Esophagus squamous epithelium (tissue), 5 donors: ENCODE measurements around the gene GNAL. TPM values are rescaled to one million over a fixed set of nuclear protein-coding genes. Genes with fewer than 3 reads are reported as not detected.

ENCODE experiments used
- DNase-seq: peaks from one replicate; lab custom pipeline; 2025; lab: John Stamatoyannopoulos, UW
- H3K27ac ChIP-seq, 4 donors: fragments of 200-600 bp; sonication (generic); one replicate each; pipeline ENCODE4 v1.5.1; 2016 to 2019; ENCODE audit warnings: mild to moderate bottlenecking in 1 of 4
- H3K27me3 ChIP-seq, 4 donors: fragments of 200-600 bp; sonication (generic); 1 replicate in 3 of 4; 2 replicates in 1 of 4; pipeline versions ENCODE4 v1.5.1 to v1.6.0; 2017 to 2021; ENCODE audit warnings: antibody characterized with exemption in 1 of 4
- H3K36me3 ChIP-seq, 3 donors: fragments of 200-600 bp; sonication (generic); one replicate each; pipeline ENCODE4 v1.5.1; 2016 to 2019
- H3K4me1 ChIP-seq, 3 donors: fragments of 200-600 bp; sonication (generic); one replicate each; pipeline ENCODE4 v1.5.1; 2017 to 2019
- H3K4me3 ChIP-seq, 4 donors: fragments of 200-600 bp; sonication (generic); 1 replicate in 3 of 4; 2 replicates in 1 of 4; pipeline ENCODE4 v1.5.1; 2016 to 2019; ENCODE audit warnings: mild to moderate bottlenecking in 2 of 4, moderate library complexity in 1 of 4
- H3K9me3 ChIP-seq, 3 donors: fragments of 200-600 bp; sonication (generic); one replicate each; pipeline ENCODE4 v1.5.1; 2016 to 2019
- POLR2A ChIP-seq, 4 donors: fragments of 450-650 bp; IDR thresholded peaks; one replicate each; pipeline ENCODE4 v1.6.1; 2017; ENCODE audit warnings: antibody characterized with exemption in 4 of 4, mild to moderate bottlenecking in 4 of 4, moderate library complexity in 3 of 4
- WGBS, 2 donors: methylation state at CpG; one replicate each; pipeline ENCODE4 v1.1.5; 2018; 5-methylcytosine and 5-hydroxymethylcytosine counted together
- intact Hi-C: fragments of 100-400 bp; cut with DNase I; formaldehyde crosslinking; loops from one replicate; pipeline ENCODE4 v1.15.0; 2022
- total RNA-seq, 4 donors: library from RNA; depleted of rRNA; stranded (reverse); fragments of >200 nt; gene quantifications; one replicate each; pipeline ENCODE4 v1.1.0, GENCODE V29; 2016
- TF ChIP-seq, protein P1 (sequence below), 6 experiments: fragments of 450-650 bp in 4 of 6; fragments of 200-600 bp in 2 of 6; sonication (generic) in 2 of 6; IDR thresholded peaks; one replicate each; pipeline ENCODE4 v1.5.1; 2016 to 2019; ENCODE audit warnings: antibody characterized with exemption in 6 of 6, mild to moderate bottlenecking in 4 of 6, moderate library complexity in 4 of 6
- donor health status: DM: yes; HTN: yes; CAD: no.

GNAL gene
- total RNA-seq, 4 donors from 2014 or later: 2.4 to 23.4 (median 7.0) TPM

GRCh38 chr18:11857177-11857887 is 168.3 kb downstream of the GNAL start:
- Histone ChIP-seq H3K4me1 (peaks cover 14 to 71% (median 31%) of the 10 kb centered on the region in 3 donors), H3K9me3 (no peaks in the 10 kb centered on the region), H3K27me3 (no peaks in the 10 kb centered on the region), H3K27ac (peak overlapping the region; percentile 46 to 88 (median 84)), H3K36me3 (peaks cover 0 to 15% (median 0%) of the 10 kb centered on the region in 3 donors), H3K4me3 (no peak overlapping the region)
- WGBS, 2 donors: 12 to 27% methylated on average over 11 of the region's 11 CpGs
- TF ChIP-seq POLR2A (IDR thresholded peaks at IDR 0.05): no peak
- TF ChIP-seq, protein P1, sequence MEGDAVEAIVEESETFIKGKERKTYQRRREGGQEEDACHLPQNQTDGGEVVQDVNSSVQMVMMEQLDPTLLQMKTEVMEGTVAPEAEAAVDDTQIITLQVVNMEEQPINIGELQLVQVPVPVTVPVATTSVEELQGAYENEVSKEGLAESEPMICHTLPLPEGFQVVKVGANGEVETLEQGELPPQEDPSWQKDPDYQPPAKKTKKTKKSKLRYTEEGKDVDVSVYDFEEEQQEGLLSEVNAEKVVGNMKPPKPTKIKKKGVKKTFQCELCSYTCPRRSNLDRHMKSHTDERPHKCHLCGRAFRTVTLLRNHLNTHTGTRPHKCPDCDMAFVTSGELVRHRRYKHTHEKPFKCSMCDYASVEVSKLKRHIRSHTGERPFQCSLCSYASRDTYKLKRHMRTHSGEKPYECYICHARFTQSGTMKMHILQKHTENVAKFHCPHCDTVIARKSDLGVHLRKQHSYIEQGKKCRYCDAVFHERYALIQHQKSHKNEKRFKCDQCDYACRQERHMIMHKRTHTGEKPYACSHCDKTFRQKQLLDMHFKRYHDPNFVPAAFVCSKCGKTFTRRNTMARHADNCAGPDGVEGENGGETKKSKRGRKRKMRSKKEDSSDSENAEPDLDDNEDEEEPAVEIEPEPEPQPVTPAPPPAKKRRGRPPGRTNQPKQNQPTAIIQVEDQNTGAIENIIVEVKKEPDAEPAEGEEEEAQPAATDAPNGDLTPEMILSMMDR (IDR thresholded peaks at IDR 0.05): no peak
- DNase-seq: no peak
- intact Hi-C loops: loop anchor here (10.0 kb wide), 1 partner anchor 177 kb away; no protein-coding TSS in a partner anchor

DNA sequence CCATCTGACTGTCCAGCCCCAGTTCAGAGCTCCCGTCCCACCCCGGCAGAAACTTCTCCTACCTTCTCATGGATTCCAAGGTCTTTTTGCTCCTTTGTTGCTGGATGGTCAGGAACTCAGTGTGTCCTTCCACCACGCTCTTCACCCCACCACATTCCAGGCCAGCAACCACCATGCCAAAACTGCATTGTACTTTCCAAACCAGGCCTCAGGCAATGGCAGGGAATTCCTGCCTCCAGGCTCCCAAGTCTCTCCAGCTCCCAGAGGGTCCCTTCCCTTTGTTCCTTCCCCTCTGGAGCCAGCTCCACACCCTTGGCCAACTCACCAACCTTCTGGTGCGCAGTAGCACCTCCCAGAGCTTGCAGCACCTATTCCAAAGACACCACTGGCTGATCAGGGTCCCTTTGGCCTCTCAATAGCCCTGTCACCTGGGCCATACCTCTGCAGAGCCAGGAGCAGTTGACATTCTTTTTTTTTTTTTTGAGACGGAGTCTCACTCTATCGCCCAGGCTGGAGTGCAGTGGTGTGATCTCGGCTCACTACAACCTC is 170.3 kb downstream of the GNAL start:
- TF ChIP-seq POLR2A (IDR thresholded peaks at IDR 0.05): no peak
- TF ChIP-seq, protein P1 (IDR thresholded peaks at IDR 0.05): no peak
- WGBS, 2 donors: 81 to 83% methylated on average over 7 of the region's 7 CpGs
- DNase-seq: no peak
- Histone ChIP-seq H3K4me3 (no peak overlapping the region), H3K27ac (peak overlapping the region in 3 of 4 donors; percentile 29 to 67 (median 35)), H3K27me3 (no peaks in the 10 kb centered on the region), H3K4me1 (peaks cover 14 to 51% (median 16%) of the 10 kb centered on the region in 3 donors), H3K9me3 (no peaks in the 10 kb centered on the region), H3K36me3 (peaks cover 0 to 6% (median 0%) of the 10 kb centered on the region in 3 donors)
- intact Hi-C loops: loop anchor here (10.0 kb wide), 1 partner anchor 175 kb away; no protein-coding TSS in a partner anchor

- no peaks in the 10 kb centered on the region for H3K27me3 ChIP-seq
- no peak overlapping the region for H3K4me3 ChIP-seq
- TF ChIP-seq POLR2A (IDR thresholded peaks at IDR 0.05): peak in 1 of 4 donors; percentile 9
- TF ChIP-seq, protein P1 (IDR thresholded peaks at IDR 0.05): peak in 3 of 6 experiments; percentile 15 to 58 (median 44)
- peaks cover 0 to under 1% (median 0%) of the 10 kb centered on the region in 3 donors for H3K36me3 ChIP-seq
- peaks cover 14 to 46% (median 16%) of the 10 kb centered on the region in 3 donors for H3K4me1 ChIP-seq
- 5 to 17% methylated on average over 2 to 4 of the region's 4 CpGs for WGBS, 2 donors
- DNase-seq: no peak
- intact Hi-C loops: loop anchor here (10.0 kb wide), 1 partner anchor 175 kb away; no protein-coding TSS in a partner anchor
- H3K9me3 ChIP-seq: no peaks in the 10 kb centered on the region
- peak overlapping the region in 3 of 4 donors; percentile 35 to 67 (median 48) for H3K27ac ChIP-seq
Measured at GRCh38 chr18:11859903-11860407, 170.9 kb downstream of the GNAL start.

DNA sequence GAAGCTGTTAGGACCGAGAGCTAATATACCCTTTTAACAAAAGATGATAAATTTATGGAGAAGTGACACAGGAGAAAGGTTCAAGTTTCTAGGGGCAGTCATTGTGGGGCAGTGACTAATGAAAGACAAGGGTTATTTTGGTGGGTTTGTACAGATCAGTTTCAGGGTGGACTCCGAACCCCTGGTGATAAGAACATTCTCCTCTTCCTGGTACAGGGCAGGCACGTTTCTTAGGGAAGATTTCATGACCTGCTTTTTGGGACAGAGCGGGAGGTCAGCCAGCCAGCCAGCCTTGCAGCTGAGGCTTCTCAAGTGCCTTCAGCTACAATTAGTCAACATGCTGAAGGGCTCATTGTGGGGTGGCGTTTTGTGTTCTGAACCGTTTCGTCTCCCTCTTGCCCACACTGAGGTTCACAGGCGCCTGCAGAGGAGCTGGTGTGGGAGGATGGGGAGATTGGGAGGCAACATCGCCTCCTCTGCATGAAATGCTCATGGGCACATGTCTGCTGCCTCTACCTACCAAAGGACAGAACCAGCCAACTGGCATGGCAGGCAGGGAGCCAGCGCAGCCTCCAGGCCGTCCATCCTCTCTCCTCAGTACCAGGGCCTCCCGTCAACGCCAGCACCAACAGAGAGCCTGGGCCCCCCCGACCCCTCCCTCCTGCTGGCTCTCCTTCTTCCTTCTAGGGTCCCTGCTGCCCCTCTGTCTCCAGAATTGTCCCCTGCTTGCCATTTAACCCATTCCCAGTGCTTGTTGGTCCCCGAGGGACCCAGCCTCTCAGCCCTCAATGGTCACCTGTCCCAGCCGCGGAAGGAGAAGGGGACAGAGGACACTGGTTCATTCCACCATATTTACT is 171.8 kb downstream of the GNAL start:
- intact Hi-C loops: no loop called here
- Histone ChIP-seq H3K27me3 (no peaks in the 10 kb centered on the region), H3K27ac (peak overlapping the region in 2 of 4 donors; percentile 48 to 67), H3K4me1 (peaks cover 14 to 45% (median 16%) of the 10 kb centered on the region in 3 donors), H3K9me3 (no peaks in the 10 kb centered on the region), H3K36me3 (no peaks in the 10 kb centered on the region), H3K4me3 (no peak overlapping the region)
- no peak for DNase-seq
- no peak for TF ChIP-seq POLR2A (IDR thresholded peaks at IDR 0.05)
- TF ChIP-seq, protein P1 (IDR thresholded peaks at IDR 0.05): no peak
- 73 to 90% methylated on average over 8 to 10 of the region's 17 CpGs for WGBS, 2 donors
